ENCODE measurements around the gene ETNPPL.

ETNPPL gene

GRCh38 chr4:108762559-108763225, at the start of gene ETNPPL:
Gene ETNPPL (minus strand): TSS chr4:108763053. CDS start chr4:108762898, 155 bp downstream.
- DNase-seq (ENCODE audit: low read depth) = no peak

GRCh38 chr4:108811486-108811885, 48.6 kb upstream of the ETNPPL start:
- no peak for DNase-seq (ENCODE audit: low read depth)

DNA sequence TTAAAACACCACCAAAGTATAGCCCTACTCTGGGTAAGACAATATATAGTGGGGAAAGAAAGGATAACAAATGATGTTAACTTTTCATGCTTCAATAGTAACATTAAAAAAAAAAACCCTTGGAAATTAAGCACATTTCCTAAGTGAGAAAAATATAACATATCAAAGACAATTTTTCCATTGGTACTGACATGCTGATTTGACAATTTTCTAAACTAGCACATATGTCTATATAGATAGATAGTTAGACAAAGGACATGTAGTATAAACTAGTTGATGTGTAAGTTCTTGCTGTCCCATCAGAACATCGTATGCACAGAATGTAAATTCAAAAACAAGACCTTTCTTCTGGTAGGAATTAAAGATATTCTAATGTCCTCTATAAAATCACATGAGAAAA, 47.2 kb upstream of the ETNPPL start:
- DNase-seq (ENCODE audit: low read depth) = no peak

DNA sequence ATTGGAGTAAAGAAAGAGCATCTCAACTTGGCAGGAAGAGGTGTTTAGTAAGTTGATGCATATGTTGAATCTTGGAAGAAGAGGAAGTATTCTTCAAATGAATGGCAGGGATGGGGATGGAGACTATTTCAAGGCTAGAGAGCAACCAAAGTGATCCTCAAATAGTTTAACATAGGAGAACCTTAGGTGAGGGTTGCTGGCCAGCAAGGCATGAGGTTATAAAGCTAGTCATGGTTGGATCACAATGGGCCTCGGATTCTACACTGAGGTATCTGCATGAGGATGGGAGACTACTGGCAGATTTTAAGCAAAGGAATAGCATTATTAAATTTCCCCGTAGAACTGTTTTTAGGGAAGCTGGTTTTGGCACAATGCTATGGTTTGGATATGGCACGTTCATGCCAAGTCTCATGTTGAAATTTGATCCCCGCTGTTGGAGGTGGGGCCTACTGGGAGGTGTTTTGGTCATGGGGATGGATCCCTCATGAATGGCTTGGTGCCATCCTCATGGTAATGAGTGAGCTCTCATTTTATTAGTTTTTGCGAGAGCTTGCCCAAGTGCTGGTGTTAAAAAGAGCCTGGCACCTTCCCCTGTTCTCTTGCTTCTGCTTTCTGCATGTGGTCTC, 41.9 kb upstream of the ETNPPL start:
- no peak for DNase-seq (ENCODE audit: low read depth)

DNA sequence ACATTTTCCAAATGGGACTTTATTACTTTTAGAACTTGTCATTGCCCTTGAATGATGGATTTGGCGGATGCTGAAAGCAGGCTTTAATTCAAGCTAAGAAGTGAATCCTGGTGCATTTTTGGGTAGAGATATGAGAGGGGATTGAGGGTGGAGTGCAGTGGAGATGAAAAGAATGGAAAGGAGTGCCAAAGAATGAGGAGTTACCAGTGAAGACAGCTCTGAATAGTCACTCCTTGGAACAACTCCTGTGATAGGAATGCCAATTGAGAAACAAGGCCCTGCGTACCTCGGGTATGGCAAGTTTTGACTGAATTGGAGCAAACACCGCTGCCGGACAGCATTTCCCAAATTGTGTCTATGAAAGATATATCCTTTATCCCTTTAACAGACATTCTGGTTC, 36.5 kb upstream of the ETNPPL start:
- DNase-seq (ENCODE audit: low read depth) = no peak

DNA sequence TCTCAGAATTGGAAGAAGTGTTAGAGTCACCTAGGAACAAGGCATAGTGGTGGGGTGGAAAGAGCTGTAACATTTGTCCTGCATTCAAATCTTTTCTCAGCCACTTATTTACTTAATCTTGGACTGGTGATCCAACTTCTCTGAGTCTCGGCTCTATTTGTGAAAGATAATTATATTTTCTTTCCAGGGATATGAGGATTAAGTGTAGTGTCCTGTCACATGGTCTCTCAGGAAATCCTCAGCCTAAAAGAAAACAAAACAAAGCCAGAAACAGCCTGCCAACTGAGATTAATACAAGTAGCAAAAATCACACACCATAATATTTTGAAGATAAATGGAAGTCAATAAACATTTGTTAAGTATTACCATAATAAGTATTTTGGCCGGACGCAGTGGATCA, 33.3 kb upstream of the ETNPPL start:
- DNase-seq (ENCODE audit: low read depth) = no peak

GRCh38 chr4:108795733-108796132, 32.9 kb upstream of the ETNPPL start:
- DNase-seq (ENCODE audit: low read depth) = no peak

GRCh38 chr4:108794136-108794535, 31.3 kb upstream of the ETNPPL start:
- no peak for DNase-seq (ENCODE audit: low read depth)

GRCh38 chr4:108793415-108793814, 30.6 kb upstream of the ETNPPL start:
- no peak for DNase-seq (ENCODE audit: low read depth)

- DNase-seq (ENCODE audit: low read depth) = no peak
These were observed 25.9 kb upstream of the ETNPPL start for GRCh38 chr4:108788731-108789130.

- no peak for DNase-seq (ENCODE audit: low read depth)
These were observed 24.9 kb upstream of the ETNPPL start for GRCh38 chr4:108787724-108788123.

DNA sequence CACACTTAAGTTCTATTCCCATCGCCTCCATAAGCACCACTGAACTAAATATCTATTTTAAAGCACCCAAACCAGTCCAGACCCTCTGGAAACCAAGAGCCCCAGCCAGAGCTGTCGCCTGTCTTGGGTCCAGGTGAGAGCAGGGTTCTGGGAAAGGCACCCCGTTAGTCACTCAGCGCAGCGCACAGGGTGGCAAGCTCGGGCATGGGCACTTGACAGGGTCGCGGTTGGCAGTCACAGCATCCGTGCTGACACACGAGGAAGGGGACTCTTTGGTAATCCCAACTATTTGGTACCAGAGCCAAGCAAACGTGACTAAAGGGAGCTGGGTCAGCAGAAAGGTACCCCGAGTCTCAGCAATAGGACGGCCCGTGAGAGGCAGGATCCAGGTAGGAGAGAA, 24.3 kb upstream of the ETNPPL start:
- no peak for DNase-seq (ENCODE audit: low read depth)

DNA sequence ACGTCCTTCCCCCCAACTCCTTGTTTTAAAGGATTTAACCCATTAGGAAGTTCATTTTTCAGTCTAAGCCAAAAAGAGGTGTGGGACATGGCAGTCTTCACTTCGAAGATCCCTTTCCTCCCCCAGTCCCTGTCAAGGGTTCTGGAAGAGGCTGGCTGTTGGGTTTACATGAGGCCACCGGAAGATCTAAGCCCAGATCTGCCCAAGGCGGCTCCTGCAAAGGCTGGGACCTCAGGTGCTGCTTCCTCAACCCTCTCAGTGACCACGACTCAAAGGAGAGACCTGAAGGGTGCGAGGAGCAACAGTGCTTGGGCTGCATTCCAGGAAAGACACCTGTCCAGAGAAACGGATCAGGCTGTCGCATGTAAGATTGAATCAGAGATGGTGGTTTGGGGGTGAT, 23.5 kb upstream of the ETNPPL start:
- DNase-seq (ENCODE audit: low read depth) = no peak

DNA sequence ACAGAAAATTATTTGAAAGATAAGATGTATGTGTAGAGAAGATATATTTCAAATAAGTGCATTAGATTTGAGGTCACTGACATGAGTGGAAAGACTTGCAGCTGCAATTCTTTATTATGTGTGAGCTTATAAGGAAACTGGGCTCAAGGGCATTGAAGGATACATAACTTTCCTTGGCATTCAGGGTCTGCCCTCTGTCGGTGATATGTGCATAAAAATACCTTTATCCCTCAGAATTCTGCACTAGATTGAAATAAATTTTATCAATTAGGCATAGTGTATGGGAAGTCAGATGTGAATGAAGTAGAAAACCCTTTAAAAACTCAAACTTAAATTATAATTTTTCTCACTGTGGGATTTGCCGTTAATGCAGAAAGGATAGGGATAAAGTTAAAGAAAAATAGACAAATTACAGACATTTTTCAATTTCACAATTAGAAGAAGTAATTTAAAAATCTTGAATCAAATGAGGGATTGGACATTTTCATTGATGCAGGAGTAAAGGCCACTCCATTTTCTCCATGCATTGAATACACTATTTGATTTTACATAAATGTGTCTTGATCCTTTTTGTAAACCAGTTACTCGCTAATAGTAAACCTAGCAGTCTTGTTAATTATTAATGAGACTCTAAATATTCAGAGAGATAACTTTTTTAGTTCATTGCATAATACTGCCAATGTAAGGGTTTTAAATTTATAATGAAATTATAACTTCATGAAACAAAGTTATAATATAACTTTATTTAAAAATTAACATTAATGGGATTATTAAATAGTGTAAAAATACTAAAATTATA, 21.0 kb upstream of the ETNPPL start:
- DNase-seq (ENCODE audit: low read depth) = no peak

GRCh38 chr4:108779958-108780357, 17.1 kb upstream of the ETNPPL start:
- no peak for DNase-seq (ENCODE audit: low read depth)

GRCh38 chr4:108777388-108777787, 14.5 kb upstream of the ETNPPL start:
- no peak for DNase-seq (ENCODE audit: low read depth)

DNA sequence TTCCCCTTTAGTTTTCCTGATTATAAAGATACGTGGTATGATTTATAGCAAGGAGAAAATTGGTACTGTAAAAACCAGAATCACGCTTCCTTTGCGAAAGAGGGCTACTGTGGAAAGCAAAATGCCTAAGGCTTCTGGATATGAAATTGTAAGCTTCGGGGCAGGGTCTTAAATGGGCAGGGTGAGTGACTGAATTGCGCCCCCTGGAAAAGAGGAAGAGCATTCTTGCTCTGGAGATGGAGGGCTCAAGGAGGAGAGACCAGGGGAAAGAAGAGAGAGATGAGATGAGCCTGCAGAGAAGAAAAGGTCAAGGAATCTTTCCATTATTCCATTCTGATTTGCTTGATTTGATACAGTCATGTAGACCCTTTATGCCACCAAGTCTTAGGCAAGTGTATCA, 13.1 kb upstream of the ETNPPL start:
- DNase-seq (ENCODE audit: low read depth) = no peak

DNA sequence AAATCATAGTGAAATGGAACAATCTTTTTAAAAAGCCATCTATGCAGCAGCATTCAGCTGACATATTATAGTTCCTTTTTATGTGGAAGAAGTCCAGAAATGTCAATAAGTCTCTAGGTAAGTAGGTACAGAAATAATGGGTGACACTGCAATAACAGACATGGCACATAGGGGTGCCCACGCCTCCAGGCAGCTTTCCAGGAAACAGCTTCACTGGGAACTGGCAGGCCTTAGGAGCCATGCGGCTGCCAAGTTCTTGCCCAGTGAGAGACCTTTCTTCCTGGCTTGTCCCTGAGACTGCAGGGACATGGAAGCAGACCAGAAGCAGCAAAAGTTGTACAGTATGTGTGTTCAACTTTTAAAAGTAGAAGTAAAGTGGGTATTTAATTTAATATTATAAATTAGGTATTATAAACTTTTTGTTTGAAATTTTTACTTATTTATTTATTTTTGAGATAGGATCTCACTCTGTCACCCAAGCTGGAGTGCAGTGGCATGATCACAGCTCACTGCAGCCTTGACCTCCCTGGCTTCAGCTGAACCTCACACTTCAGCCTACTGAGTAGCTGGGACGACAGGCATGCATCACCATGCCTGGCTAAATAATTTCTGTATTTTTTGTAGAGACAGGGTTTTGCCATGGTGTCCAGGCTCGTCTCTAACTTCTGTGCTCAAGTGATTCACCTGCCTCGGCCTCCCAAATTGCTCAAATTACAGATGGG, 12.1 kb upstream of the ETNPPL start:
- DNase-seq (ENCODE audit: low read depth) = no peak

DNA sequence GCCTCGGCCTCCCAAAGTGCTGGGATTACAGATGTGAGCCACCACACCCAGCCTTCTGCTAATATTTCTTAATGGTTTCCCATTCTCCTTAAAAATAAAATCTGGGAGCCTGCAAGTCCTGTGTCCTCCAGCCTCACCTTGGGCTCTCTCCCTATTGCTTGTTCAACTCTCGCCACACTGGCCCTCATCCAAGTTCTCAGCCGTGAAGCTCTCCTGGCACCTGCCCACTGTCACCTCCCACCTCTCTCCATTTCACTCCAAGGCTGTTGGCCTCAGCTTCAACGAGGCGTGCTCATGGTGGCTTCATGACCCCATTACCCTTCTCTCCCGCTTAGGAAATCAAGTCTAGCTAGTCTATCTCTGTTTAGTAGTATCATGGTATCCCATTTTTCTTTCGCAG, 9.5 kb upstream of the ETNPPL start:
- no peak for DNase-seq (ENCODE audit: low read depth)

- DNase-seq (ENCODE audit: low read depth) = no peak
These were observed 3.2 kb upstream of the ETNPPL start for GRCh38 chr4:108766058-108766457.

DNA sequence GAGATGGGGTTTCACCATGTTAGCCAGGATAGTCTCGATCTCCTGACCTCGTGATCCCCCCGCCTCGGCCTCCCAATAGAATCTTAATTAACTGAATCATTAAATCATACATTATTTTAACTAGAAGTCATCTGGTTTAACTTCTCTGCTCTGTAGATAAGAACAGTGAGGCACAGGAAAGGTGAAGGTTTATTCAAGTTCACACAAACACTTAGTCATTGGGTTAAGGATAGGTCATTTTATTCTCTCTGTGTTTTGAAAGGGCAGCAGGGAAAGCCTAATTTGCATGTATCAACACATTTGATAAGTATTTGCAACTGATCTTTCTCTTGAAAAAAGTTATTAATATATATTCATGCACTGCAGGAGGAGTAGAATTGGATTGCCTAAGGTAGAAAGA, 1.1 kb upstream of the ETNPPL start:
- no peak for DNase-seq (ENCODE audit: low read depth)

DNA sequence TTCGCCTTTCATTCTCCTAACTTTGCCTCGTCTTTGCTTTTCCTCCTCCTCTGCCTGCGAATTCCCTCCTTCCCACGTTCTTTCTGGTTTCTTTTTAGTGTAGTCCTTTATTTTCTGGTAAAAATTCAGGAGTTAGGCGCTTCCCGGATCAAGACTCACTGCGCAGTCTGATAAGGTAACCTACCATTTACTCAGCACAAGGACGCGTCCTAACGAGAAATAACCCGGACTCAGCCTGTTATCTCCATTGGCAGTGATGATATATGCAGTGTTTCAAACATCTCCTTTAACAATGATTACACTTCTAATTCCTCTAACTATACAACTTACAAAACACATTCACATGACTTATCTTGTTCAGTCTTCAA, 357 bp upstream of the ETNPPL start:
- DNase-seq (ENCODE audit: low read depth) = no peak

DNA sequence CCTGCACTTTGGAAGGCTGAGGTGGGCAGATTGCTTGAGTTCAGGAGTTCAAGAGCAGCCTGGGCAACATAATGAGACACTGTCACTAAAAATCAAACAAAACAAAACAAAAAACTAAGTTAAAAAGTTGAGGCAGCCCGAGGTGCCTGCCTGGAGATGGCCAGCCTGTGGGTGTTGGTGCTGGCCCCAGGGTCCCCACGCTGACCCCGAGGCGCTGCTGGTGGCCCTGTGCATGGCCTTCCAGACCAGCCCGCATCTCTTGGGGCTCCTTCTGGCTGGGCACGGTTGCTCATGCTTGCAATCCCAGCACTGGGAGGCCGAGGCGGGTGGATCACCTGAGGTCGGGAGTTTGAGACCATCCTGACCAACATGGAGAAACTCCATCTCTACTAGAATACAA, 4.4 kb downstream of the ETNPPL start:
- no peak for DNase-seq (ENCODE audit: low read depth)
